HG02938 (cell line): ENCODE results near the gene DDX41.
"Not testable (repeated sequence)": the region's sequence is repeated elsewhere in the genome, so short reads cannot be mapped to it uniquely, and the experiment has no call there.

ENCODE experiments used
- ATAC-seq: cut with Tn5 transposase; IDR thresholded peaks from one replicate; pipeline ENCODE4 v1.9.1; 2021; ENCODE audit warnings: mild to moderate bottlenecking, moderate library complexity; ENCODE audit not compliant: unreplicated experiment

Gene DDX41

DNA sequence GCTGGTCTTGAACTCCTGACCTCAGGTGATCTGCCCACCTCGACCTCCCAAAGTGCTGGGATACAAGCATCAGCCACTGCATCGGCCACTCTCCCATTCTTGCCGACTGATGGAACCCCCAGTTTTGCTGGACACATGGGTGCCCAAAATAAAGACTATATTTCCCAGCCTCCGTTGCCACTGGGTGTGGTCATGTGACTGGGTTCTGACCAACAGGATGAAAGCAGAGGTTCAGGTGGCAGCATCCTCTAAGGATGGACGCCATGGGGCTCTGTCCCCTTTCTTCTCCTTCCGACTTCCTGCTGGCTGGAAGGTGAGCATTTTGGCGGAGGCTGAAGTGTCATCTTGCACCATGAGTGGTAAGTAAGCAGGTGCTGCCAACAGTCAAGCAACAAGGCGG, 29.6 kb downstream of the DDX41 start:
- no peak for ATAC-seq

DNA sequence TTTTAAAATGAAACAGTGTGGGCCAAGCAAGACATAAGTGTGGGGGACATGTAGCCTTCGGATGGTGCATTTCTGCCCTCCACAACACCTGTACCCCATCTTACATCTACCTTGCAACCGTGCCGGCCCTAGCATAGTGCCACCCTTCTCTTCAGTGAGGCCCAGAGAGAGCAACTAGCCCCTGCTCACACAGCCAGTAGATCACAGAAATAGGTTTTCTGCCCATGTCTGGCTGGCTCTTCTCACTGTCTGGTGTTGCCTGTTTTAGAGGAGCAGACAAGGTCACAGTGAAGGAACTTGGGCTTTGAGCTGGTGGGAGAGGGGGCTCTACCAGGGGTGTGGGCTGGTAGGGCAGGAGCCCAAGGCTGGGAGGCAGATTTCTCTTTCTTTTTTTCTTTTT, 30.5 kb downstream of the DDX41 start:
- no peak for ATAC-seq

DNA sequence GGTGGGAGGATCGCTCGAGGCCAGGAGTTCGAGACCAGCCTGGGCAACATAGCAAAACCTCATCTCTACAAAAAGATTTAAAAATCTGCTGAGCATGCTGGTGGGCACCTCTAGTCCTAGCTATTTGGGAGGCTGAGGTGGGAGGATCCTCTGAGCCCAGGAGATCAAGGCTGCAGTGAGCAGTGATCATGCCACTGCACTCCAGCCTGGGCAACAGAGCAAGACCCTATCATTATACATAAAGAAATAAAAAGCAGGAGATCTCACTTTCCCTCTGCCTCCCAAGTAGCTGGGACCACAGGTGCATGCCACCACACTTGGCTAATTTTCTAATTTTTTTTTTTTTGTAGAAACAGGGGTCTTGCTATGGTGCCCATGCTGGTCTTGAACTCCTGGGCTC, 31.0 kb downstream of the DDX41 start:
- ATAC-seq: not testable (repeated sequence)

DNA sequence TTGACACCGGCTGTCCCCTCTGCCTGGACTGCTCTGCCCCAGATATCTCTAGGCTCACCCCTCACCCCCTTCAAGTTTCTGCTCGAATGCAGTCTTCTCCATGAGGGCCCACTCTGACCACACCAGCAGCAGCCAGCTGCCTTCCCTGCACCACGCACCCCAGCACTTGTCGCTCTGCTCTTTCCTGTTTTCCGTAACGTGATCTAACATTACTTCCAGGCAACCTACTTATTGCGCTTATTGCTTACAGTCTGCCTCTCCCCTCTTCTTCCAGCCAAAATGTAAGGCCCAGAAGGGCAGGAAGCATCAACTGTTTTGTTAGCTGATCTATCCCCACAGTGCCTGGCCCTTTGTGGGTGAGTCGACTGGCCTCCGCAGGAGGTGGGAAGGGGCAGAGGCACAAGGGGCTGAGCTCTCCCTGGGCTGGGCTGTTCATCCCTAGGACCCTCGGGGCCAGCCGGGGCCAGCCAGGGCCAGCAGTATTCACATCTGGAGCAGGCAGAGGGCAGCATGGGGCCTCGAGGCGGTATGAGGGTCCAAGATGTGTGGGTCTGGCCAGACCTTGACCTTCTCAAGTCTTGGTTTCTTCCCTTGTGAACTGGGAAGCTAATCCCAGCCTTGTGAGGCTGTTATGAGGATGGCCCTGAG, 31.7 kb downstream of the DDX41 start:
- no peak for ATAC-seq

DNA sequence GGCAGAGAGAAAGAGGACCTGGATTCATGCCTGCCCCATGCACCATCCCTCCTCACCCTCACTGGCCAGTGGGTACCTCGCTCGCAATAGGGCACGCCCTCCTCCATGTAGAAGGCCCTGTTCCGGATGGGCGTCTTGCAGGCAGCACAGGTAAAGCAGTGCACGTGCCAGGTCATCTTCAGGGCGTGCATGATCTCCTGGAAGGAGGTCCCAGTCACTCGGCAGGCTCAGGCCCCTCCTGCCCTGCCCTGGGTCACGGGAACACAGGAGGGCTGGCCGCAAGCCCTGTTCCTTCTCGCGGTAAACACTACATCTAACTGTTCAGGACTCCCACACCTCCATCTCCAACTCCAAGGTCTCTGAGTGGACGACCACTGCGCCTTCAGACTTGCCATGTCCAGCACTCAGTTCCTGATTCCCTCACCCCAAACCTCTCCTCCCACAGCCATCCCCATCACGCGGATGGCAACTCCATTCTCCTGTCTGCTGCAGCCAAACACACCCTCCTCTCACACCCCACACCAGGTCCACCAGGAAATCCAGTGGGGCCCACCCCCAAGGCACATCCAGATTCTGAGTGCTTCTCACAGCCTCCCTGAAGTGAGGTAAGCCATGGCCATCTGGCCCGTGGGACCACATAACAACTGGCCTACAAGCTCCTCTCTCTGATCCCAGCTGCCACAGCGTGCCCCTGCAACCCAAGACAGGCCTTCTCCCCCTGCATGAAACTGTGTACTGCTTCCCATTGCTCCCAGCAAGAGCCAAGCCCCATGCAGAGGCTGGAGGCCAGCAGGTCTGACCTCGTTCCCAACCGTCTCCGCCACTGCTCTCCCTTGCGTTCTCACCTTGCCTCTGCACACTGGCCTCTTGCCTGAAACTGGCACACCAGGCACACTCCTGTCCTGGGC, 32.5 kb downstream of the DDX41 start:
- no peak for ATAC-seq

DNA sequence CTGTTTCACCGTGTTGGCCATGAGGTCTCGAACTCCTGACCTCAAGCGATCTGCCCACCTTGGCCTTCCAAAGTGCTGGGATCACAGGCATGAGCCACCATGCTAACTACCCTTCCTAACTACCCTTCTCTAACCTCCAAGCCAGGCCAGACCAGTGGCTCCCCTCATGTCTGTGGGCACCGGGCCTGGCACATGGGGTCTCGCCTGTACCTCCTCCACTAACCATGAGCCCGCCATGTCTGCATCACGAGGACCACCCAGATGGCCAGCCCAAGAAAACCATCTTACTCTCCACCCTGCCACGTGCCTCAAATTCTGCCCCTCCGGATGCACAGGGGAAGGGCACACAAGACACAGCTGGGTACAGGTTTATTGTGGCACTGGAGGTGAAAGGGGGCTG, 33.7 kb downstream of the DDX41 start:
- ATAC-seq: no peak

DNA sequence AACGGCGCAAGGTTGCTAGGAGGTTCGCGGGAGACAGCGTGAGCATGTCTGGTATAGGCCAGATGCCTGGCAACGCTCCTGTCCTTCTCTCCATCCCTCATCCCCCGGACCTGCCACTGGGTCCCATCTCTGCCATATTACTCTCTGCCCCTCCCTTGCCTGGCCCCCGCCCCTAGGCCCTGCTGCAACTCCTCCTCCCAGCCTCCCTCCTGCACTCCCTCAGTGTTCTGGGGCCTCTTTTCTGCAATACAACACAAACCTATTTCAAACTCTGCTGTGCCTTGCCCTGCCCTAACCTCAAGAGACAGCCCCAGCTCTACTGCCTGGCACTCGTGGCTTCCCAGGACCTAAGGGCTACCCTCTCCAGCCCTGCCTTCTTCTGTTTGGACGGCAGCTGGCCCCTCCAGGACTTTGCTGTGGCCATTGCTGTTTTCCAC, 34.4 kb downstream of the DDX41 start:
- ATAC-seq: no peak

DNA sequence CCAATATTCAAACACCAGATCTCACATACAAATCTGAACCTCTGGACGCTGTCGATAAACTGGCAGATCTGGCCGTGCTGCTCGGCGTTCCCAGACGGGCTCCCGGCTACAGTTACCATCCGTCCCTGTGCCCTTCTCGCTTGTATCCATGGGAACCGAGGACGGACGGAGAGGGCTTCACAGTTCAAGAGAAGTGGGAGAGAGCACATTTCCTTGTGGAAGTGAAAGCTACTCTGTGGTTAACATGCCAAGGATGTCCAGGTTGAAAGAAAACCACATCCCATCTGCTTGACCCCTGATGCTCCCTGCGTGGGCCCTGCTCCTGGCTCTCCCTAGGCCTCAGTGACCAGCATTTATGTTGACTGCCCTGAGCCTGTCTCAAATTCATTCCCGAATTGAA, 37.0 kb downstream of the DDX41 start:
- no peak for ATAC-seq

DNA sequence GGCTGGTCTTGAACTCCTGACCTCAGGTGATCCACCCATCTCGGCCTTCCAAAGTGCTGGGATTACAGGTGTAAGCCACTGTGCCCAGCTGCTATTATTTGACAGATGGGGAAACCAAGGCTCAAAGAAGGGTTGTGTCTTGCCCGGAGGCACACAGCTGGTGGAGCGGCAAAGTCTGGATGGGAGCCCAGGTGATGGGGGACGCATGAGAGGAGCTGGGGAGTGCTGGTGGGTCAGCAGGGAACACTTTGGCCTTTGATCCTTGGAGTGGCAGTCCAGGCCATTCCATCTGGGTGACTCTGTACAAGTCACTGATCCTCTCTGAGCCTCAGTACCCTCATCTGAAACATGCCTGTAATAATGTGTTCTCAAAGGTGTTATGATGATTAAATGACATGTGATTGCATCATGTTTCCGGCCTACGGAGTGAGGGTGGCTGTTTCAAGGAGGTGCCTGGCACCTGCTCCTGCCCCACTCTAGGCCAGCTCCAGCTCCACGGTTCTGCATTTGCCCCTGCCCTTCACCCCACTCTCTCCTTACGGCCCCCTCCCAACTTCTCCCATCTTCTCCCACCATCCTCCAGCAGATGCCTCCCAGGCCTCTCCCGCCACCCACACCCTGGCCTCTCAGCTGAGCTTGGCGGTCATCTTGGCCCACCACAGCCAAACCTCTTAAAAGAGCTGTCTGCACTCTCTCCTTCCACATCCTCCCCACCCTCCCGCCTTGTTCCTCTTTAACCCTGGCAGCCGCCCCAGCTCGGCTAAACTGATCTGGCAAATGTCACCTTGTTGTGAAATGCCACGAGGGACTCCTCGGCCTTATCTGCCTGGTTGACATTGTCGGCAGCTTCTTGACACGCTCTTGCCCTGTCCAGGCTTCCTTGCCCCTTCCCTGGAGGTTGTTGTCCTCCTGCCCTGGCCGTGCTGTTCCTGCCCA, 37.8 kb downstream of the DDX41 start:
- ATAC-seq: no peak

DNA sequence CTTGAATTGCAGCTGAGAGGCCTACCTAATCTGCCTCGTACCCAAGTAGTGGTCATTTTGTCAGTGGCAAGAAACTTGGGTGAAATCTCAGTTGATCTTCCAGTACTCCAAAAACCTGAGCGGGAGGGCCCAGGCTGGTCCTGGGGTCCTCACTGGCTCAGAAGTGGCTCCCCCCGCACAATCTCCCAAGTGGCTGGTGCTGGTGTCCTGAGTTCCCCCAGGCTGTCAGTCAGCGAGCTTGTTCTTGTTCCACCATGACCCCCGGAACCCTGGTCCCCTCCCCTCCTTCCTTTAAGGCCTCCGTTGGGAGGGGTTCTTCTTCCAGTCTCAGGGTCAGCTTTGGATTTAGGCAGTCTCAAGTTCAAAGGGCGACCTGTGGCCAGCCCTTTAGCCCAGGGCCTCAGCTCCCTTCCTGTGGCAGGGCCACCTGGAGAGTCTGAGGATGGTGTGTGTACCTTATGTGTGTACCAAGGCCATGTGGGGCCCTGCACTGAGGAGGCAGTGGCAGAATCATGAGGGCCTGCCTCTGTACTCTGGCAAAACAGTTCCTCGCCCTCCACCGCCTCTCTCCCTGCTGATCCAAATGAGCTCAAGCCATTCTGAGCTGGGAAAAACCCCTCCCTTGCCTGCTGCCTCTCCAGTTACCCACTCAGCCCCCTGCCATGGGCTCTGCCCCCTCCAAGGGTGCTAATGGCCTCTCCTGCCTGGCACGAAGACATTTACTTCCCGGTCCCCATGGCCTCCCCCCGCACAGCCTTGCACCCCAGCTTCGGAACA, 38.9 kb downstream of the DDX41 start:
- no peak for ATAC-seq

DNA sequence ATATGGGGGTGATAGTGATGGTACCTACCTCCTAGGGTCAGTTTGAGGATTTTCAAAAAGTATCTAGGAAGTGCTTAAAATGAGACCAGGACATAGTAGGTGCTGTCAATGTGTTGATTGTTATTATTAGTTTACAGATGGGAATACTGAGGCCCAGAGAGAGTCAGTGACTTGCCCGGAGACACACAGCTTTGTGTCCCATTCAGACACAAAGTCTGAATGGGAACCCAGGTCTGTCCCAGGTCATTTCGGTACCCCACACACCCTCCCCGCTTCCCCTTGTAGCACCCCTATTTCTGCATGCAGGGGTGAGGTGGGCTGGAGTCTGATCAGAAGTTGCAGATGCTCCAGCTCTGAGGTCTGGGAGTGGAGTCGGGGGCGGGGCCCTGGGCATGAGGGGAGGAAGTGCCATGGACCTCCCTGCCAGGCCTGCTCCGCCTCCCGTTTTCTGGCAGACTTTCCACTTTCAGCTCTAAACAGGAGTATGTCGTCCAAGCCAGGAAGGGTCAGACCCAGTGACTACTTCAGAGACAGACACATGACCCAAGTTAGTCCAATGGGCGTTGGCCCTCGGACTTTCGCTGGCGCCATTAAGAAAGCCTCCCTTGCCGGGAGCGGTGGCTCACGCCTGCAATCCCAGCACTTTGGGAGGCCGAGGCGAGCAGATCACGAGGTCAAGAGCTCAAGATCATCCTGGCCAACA, 40.1 kb downstream of the DDX41 start:
- ATAC-seq: no peak

DNA sequence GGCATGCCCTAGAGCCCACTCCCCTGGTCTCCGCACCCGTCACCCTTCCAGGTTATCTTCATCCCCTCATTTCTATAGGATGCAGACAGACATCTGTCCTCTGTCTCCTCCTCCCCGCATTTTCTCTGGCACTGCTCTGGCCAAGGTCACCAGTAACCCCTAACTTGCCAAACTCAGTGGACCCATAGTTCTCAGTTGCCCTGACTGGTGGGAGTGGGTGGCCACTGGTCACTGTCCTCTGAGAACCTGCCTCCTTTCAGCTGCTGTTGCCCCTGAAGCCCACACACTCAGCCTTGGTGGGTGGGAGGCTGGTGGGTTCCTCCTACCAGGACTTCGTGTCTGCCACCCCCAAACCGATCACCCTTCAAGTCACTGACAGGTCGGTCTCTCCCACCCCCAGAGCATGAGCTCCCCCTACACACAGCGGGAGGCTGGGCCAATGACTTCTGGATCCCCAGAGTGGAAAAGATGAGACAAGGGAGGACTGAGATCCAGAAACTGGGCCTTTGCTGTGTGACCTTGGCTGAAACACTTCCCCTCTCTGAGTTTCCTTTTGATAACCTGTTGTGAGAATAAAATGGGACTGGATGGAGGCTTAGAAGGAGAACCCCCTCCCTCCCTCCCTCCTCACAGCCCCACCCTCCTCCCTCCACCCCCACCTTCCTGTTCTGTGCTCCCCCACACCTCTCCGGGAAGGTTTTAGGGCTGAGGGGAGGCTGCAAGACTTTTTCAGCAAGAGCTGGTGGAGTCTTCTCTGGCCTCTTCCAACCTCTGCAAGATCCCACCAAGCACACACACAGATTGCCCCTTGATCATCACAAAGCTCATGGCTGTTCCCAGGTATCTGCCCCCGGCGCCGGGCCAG, 41.0 kb downstream of the DDX41 start:
- no peak for ATAC-seq

DNA sequence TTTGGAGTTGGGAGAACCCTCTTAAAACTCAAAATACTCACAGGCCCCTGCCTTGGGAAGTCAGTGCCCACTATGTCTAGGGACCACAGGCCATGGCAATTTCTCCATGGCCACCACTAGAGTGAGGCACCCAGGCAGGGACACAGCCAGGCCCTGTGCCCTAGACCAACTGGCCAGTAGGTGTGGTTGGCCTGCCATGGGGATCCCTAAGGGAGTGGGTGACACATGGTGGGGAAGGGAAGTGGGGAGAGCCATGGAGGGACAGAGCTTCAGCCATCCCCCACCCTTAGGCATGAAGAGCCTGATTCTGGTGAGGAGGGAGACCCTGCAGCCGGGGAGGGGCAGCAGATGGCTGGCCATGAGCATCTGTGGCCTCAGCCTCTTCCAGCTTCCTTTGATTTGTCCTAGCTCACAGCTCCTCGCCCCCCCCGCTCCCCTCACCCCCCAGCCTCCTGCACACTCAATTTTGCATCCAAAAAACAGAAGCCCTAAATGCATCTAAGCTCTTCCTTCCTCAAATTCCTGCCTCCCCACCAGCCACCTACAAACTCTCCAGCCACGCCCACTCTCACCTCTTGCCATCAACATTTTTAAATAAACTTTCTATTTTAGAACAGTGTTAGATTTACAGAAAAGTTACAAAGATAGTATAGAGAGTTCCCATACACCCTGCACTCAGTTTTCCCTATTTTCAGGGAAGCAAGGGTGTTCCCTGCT, 41.8 kb downstream of the DDX41 start:
- no peak for ATAC-seq

DNA sequence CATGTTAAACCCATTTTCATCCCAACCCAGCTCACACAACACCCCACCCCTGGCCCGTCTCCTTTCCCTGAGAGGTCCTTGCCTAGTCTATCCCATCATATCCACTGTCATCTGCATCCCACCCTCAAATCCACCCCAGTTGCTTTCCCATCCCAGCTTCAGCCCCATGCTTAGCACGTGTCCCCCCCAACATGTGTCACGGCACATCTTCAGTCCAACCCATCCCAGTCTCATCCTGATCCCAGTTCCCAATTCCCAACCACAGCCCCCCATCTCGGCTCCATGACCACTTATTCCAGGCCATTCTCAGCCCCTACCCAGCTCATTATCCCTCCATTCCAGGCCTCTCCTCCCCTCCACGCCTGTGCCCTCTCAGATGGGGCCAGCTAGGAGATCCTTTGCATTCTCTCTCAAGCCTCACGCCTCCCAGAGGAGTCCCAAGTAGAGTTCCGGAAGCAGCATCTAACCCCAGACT, 42.7 kb downstream of the DDX41 start:
- no peak for ATAC-seq

DNA sequence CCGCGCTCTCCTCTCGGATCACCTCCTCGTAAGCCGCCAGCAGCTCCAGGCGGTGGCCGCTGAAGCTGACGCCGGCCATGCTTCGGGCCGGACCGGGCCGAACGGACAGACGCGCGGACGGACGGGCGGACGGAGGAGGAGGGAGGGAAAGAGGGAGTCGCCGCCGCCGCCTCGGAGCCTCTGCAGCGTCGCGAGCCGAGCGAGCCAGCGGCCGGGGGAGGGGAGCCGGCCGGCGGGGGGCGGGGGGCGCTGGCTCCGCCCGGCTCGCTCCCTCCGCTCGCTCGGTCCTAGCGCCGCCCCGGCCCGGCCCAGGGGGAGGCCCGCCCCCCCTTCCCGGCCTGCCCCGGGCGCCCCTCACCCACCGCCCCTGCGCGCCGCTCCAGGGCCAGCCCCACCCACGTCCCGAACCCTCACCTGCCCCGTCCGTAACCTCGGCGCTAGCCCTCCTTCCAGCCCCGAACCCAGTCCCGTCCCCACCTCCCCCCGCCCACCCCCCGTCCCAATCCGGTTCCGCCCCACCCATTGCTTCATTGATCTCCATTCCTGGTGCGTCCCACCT, 43.2 kb downstream of the DDX41 start, which contains the start of gene DBN1:
Gene DBN1, minus strand, starts transcription at position 192 of the 559 bp plus-strand sequence. Its CDS starts 113 bp downstream, at position 79.
- ATAC-seq: no peak

DNA sequence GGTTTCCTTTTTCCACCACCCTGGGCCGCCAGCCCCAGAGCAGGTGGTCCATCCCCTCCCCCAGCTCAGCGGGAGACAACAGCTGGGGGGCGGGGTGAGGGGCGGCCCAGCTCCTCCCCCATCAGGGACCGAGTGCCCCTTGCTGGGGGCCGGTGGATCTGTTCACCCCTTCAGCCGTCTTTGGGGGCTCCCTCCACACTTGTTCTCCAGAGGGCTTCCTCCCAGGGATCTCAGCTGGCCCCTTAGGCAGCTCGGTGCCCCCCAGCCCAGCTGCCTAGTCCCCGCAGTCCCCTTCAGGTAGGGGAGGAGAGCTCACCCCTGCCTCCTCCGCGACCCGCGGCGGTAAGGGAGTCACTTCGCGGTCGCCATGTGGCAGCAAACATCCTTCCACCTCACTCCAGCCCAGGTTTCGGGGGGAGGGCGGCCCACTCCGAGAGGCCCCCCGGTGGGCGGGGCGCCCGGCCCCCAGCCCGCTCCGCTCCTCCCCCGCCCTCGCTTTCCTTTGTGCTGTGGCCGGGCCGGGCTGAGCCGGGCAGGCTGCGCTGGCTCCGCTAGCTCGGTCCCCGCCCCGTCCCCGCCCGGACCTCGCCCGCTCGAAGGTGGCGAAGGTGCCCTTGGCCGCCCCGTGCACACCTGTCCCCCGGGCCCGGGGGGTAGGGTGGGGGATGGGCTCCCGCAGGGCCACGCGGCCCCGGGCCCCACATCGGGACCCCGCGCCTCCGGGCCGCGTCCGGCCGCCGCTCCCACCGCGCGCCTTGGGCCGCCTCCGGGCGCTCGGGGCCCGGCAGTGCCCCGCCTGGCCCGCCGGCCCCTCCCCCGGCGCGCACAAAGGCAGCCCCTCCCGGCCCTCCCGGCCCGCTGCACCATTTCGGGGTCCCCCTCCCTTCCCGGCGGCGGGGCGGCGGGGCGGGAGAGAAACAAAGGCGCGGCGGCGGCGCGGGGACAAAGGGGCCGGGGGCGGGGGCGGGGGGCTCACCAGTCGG, 44.0 kb downstream of the DDX41 start:
- no peak for ATAC-seq
